Neural progenitor cell (in vitro differentiated cells): ENCODE results near the gene TAPT1. TPM values are rescaled to one million over a fixed set of nuclear protein-coding genes. Genes with fewer than 3 reads are reported as not detected.
"Not testable (repeated sequence)": the region's sequence is repeated elsewhere in the genome, so short reads cannot be mapped to it uniquely, and the experiment has no call there.

Source experiments
- DNase-seq: peaks from one replicate; pipeline ENCODE4 v3.0.0-alpha.2; 2016; ENCODE audit warnings: low spot score
- H2AFZ ChIP-seq: fragments of 200-600 bp; sonication (generic); replicated peaks from 2 replicates; pipeline ENCODE4 v1.6.1; 2016; ENCODE audit warnings: antibody characterized with exemption
- H3F3A ChIP-seq: fragments of 200-600 bp; sonication (generic); 2 replicates; pipeline ENCODE4 v1.6.1; 2016; ENCODE audit warnings: antibody characterized with exemption, low read depth
- H3K27ac ChIP-seq: fragments of 200-600 bp; sonication (generic); 2 replicates; pipeline ENCODE4 v1.5.1; 2016; ENCODE audit warnings: mild to moderate bottlenecking
- H3K27me3 ChIP-seq: fragments of 200-600 bp; sonication (generic); 2 replicates; pipeline ENCODE4 v1.6.1; 2016; ENCODE audit warnings: mild to moderate bottlenecking, moderate library complexity
- H3K36me3 ChIP-seq: fragments of 200-600 bp; sonication (generic); 2 replicates; pipeline ENCODE4 v1.5.1; 2016
- H3K4me1 ChIP-seq: fragments of 200-600 bp; sonication (generic); 2 replicates; pipeline ENCODE4 v1.6.1; 2016; ENCODE audit warnings: mixed run types
- H3K4me2 ChIP-seq: fragments of 200-600 bp; sonication (generic); 2 replicates; pipeline ENCODE4 v1.6.1; 2016
- H3K4me3 ChIP-seq: fragments of 200-600 bp; sonication (generic); 2 replicates; pipeline ENCODE4 v1.5.1; 2016
- H3K79me2 ChIP-seq: fragments of 200-600 bp; sonication (generic); 2 replicates; pipeline ENCODE4 v1.6.1; 2016; ENCODE audit warnings: low read depth
- H3K9ac ChIP-seq: fragments of 200-600 bp; sonication (generic); 2 replicates; pipeline ENCODE4 v1.6.1; 2016
- H3K9me3 ChIP-seq: fragments of 200-600 bp; sonication (generic); 2 replicates; pipeline ENCODE4 v1.5.1; 2016; ENCODE audit warnings: low read depth
- H4K20me1 ChIP-seq: fragments of 200-600 bp; sonication (generic); 2 replicates; pipeline ENCODE4 v1.6.1; 2016; ENCODE audit warnings: low read depth
- H3K27ac Mint-ChIP-seq: 3 replicates; pipeline ENCODE4 v1.8.0; 2021; ENCODE audit warnings: mixed read lengths
- H3K27me3 Mint-ChIP-seq: 2 replicates; pipeline ENCODE4 v1.8.0; 2022; ENCODE audit warnings: low read depth, mild to moderate bottlenecking, inconsistent platforms, moderate library complexity, mixed read lengths; ENCODE audit not compliant: insufficient read depth
- H3K36me3 Mint-ChIP-seq: 3 replicates; pipeline ENCODE4 v1.8.0; 2021; ENCODE audit warnings: mixed read lengths
- H3K4me1 Mint-ChIP-seq: 3 replicates; pipeline ENCODE4 v1.8.0; 2021; ENCODE audit warnings: mixed read lengths
- H3K4me3 Mint-ChIP-seq: 3 replicates; pipeline ENCODE4 v1.8.0; 2021; ENCODE audit warnings: mild to moderate bottlenecking, moderate library complexity, mixed read lengths
- H3K9me3 Mint-ChIP-seq: 3 replicates; pipeline ENCODE4 v1.8.0; 2020; ENCODE audit warnings: mixed read lengths
- CTCF ChIP-seq: fragments of 200-600 bp; sonication (generic); IDR thresholded peaks from 2 replicates; pipeline ENCODE4 v1.5.1; 2017; ENCODE audit warnings: antibody characterized with exemption, mild to moderate bottlenecking
- EZH2 ChIP-seq: fragments of 200-600 bp; sonication (generic); IDR thresholded peaks from 2 replicates; pipeline ENCODE4 v1.6.1; 2017; ENCODE audit warnings: antibody characterized with exemption, mild to moderate bottlenecking, moderate library complexity
- EZH2phosphoT487 ChIP-seq: fragments of 200-600 bp; sonication (generic); IDR thresholded peaks from 2 replicates; pipeline ENCODE4 v1.6.1; 2017; ENCODE audit warnings: antibody characterized with exemption
- total RNA-seq: library from RNA; depleted of rRNA; stranded (reverse); fragments of >200 nt; gene quantifications from 2 replicates; pipeline ENCODE4 v1.2.3, GENCODE V29; 2015; ENCODE audit warnings: low replicate concordance

Gene TAPT1
- total RNA-seq = 16.4 and 18.9 TPM in 2 replicates

- Histone ChIP-seq H4K20me1 (peaks cover 11% of the 10 kb centered on the region), H3F3A (peaks cover 15% of the 10 kb centered on the region), H3K9me3 (no peaks in the 10 kb centered on the region), H3K79me2 (peaks cover 64% of the 10 kb centered on the region), H3K4me1 (peaks cover 16% of the 10 kb centered on the region), H3K36me3 (no peaks in the 10 kb centered on the region), H2AFZ (peak within 1 kb of the TSS; percentile 94), H3K27ac (peak within 1 kb of the TSS; percentile 86), H3K4me2 (peak within 1 kb of the TSS; percentile 87), H3K27me3 (no peaks in the 10 kb centered on the region), H3K4me3 (peak within 1 kb of the TSS; percentile 99), H3K9ac (peak within 1 kb of the TSS; percentile 72)
- no peak for TF ChIP-seq CTCF
- TF ChIP-seq EZH2phosphoT487 = no peak
- TF ChIP-seq EZH2 = no peak
- DNase-seq = peak; percentile 93
- H3K9me3 Mint-ChIP-seq = no peaks in the 10 kb centered on the region
- H3K27ac Mint-ChIP-seq = peak within 1 kb of the TSS; percentile 99
- peaks cover 1% of the 10 kb centered on the region for H3K27me3 Mint-ChIP-seq
- peak within 1 kb of the TSS; percentile 97 for H3K4me3 Mint-ChIP-seq
- peaks cover 4% of the 10 kb centered on the region for H3K36me3 Mint-ChIP-seq
- H3K4me1 Mint-ChIP-seq = peaks cover 36% of the 10 kb centered on the region
Measured at GRCh38 chr4:16225863-16226815, at the start of gene TAPT1. TAPT1 (minus strand) TSS chr4:16226471; CDS start chr4:16226457, 14 bp downstream.

- no peak for DNase-seq
- no peak overlapping the region for H2AFZ ChIP-seq
- no peaks in the 10 kb centered on the region for H3K79me2 ChIP-seq
- no peak overlapping the region for H3K27ac ChIP-seq
- Mint-ChIP-seq H3K27ac (no peak overlapping the region), H3K4me1 (no peaks in the 10 kb centered on the region), H3K9me3 (peaks cover 13% of the 10 kb centered on the region), H3K36me3 (peaks cover 9% of the 10 kb centered on the region), H3K27me3 (peaks cover 5% of the 10 kb centered on the region), H3K4me3 (no peak overlapping the region)
- H3K4me3 ChIP-seq = no peak overlapping the region
- H3K9ac ChIP-seq = no peak overlapping the region
- no peaks in the 10 kb centered on the region for H4K20me1 ChIP-seq
- H3K36me3 ChIP-seq = no peaks in the 10 kb centered on the region
- no peaks in the 10 kb centered on the region for H3K4me1 ChIP-seq
- TF ChIP-seq EZH2phosphoT487 (no peak), CTCF (no peak), EZH2 (no peak)
- no peaks in the 10 kb centered on the region for H3F3A ChIP-seq
- no peaks in the 10 kb centered on the region for H3K27me3 ChIP-seq
- H3K4me2 ChIP-seq = no peak overlapping the region
- H3K9me3 ChIP-seq = no peaks in the 10 kb centered on the region
Measured at GRCh38 chr4:16271411-16271810, 45.1 kb upstream of the TAPT1 start.

- no peaks in the 10 kb centered on the region for H3K36me3 ChIP-seq
- no peaks in the 10 kb centered on the region for H3K4me1 ChIP-seq
- H3K4me1 Mint-ChIP-seq = no peaks in the 10 kb centered on the region
- TF ChIP-seq CTCF (peak; percentile 53), EZH2 (no peak)
- no peaks in the 10 kb centered on the region for H3K79me2 ChIP-seq
- no peak overlapping the region for H2AFZ ChIP-seq
- DNase-seq = peak; percentile 31
- no peak overlapping the region for H3K27ac ChIP-seq
- H3K4me2 ChIP-seq = no peak overlapping the region
- H3K36me3 Mint-ChIP-seq = peaks cover 6% of the 10 kb centered on the region
- no peak overlapping the region for H3K9ac ChIP-seq
- no peak overlapping the region for H3K4me3 ChIP-seq
- no peaks in the 10 kb centered on the region for H3K9me3 ChIP-seq
- no peaks in the 10 kb centered on the region for H3F3A ChIP-seq
- H3K27ac Mint-ChIP-seq = no peak overlapping the region
- no peak overlapping the region for H3K4me3 Mint-ChIP-seq
- no peaks in the 10 kb centered on the region for H3K27me3 ChIP-seq
- no peaks in the 10 kb centered on the region for H4K20me1 ChIP-seq
- H3K9me3 Mint-ChIP-seq = peaks cover 6% of the 10 kb centered on the region
- H3K27me3 Mint-ChIP-seq = peaks cover 5% of the 10 kb centered on the region
Measured at GRCh38 chr4:16270454-16271328, 44.4 kb upstream of the TAPT1 start.

- H3K27me3 ChIP-seq, H3K4me2 ChIP-seq, H3K9me3 Mint-ChIP-seq, H3K27ac Mint-ChIP-seq, H2AFZ ChIP-seq, H3K9me3 ChIP-seq, H3K27me3 Mint-ChIP-seq, DNase-seq, H3K4me3 Mint-ChIP-seq, H3K4me1 Mint-ChIP-seq, H3K4me1 ChIP-seq, H3K27ac ChIP-seq, H3K36me3 Mint-ChIP-seq, H3F3A ChIP-seq, H3K36me3 ChIP-seq, H3K79me2 ChIP-seq, H3K4me3 ChIP-seq, H3K9ac ChIP-seq, H4K20me1 ChIP-seq: not testable (repeated sequence)
Measured at GRCh38 chr4:16269742-16270453, 43.6 kb upstream of the TAPT1 start.
